ENCODE data around the gene ITSN1.

ITSN1 gene

DNA sequence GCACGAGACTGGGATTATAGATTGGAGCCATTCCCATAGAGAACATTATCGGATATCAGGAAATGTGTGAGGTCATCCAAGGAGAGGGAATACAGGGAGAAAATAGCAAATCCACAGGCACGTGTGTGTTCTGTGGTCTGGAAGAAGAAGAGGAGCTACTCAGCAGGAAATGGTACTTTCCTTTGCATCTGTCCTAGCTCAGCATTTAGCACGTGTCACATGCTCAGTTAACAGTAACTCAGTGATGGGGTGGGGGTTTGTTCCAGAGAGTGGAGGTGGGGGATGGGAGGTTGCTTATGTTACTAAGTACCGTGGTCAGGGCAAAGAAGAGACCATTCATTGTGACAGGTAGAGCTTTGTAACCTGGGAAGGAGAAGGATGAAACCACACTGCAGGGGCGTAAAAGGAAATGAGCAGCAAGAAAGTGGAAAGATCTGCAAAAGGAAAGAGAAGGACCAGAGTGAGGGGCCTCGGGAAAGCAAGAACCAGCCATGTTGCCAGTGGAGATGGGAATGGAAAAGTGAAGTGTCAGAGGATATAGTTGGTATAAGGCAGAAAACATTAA is 172.9 kb downstream of the ITSN1 start:
- DNase-seq (ENCODE audit: low spot score) = no peak
- H3K27ac ChIP-seq = no peak overlapping the region
- ChIA-PET CTCF (no interaction called here), POLR2A (ENCODE audit: low non-redundant PET) (no interaction called here)
- TF ChIP-seq CTCF (conservative IDR thresholded peaks at IDR 0.05; ENCODE audit: low read depth) = no peak

- no peak for TF ChIP-seq CTCF (conservative IDR thresholded peaks at IDR 0.05; ENCODE audit: low read depth)
- CTCF ChIA-PET = no interaction called here
- POLR2A ChIA-PET (ENCODE audit: low non-redundant PET) = no interaction called here
- H3K27ac ChIP-seq = no peak overlapping the region
- DNase-seq (ENCODE audit: low spot score) = no peak
Observed at GRCh38 chr21:33816174-33816573, 173.9 kb downstream of the ITSN1 start.

GRCh38 chr21:33817138-33817537 is 174.8 kb downstream of the ITSN1 start:
- ChIA-PET POLR2A (ENCODE audit: low non-redundant PET) (no interaction called here), CTCF (no interaction called here)
- H3K27ac ChIP-seq = no peak overlapping the region
- no peak for DNase-seq (ENCODE audit: low spot score)
- TF ChIP-seq CTCF (conservative IDR thresholded peaks at IDR 0.05; ENCODE audit: low read depth) = no peak

GRCh38 chr21:33817663-33818451 is 175.6 kb downstream of the ITSN1 start:
- no peak overlapping the region for H3K27ac ChIP-seq
- no peak for DNase-seq (ENCODE audit: low spot score)
- ChIA-PET POLR2A (ENCODE audit: low non-redundant PET) (no interaction called here), CTCF (interaction anchor here (0.5 kb wide), 1 partner anchor 201 kb away, joined by 6 read pairs; no protein-coding TSS in a partner anchor)
- no peak for TF ChIP-seq CTCF (conservative IDR thresholded peaks at IDR 0.05; ENCODE audit: low read depth)

GRCh38 chr21:33820230-33820770 is 178.0 kb downstream of the ITSN1 start:
- ChIA-PET CTCF (interaction anchor here (0.9 kb wide), 1 partner anchor 215 kb away, joined by 3 read pairs; no protein-coding TSS in a partner anchor), POLR2A (ENCODE audit: low non-redundant PET) (interaction anchor here (0.6 kb wide), 1 partner anchor 126 kb away, joined by 6 read pairs; no protein-coding TSS in a partner anchor)
- H3K27ac ChIP-seq = no peak overlapping the region
- TF ChIP-seq CTCF (conservative IDR thresholded peaks at IDR 0.05; ENCODE audit: low read depth) = no peak
- no peak for DNase-seq (ENCODE audit: low spot score)

- ChIA-PET CTCF (interaction anchor here (0.9 kb wide), 1 partner anchor 215 kb away, joined by 3 read pairs; no protein-coding TSS in a partner anchor), POLR2A (ENCODE audit: low non-redundant PET) (interaction anchor here (0.6 kb wide), 1 partner anchor 125 kb away, joined by 6 read pairs; no protein-coding TSS in a partner anchor)
- H3K27ac ChIP-seq = no peak overlapping the region
- TF ChIP-seq CTCF (conservative IDR thresholded peaks at IDR 0.05; ENCODE audit: low read depth) = no peak
- DNase-seq (ENCODE audit: low spot score) = no peak
Observed at GRCh38 chr21:33820798-33821197, 178.5 kb downstream of the ITSN1 start.

Data from RWPE1 (cell line).